NCI-H146 (cell line): ENCODE results near the gene LSR.

Source experiments
- DNase-seq: peaks from one replicate; lab custom pipeline; 2025; lab: John Stamatoyannopoulos, UW

Gene LSR

DNA sequence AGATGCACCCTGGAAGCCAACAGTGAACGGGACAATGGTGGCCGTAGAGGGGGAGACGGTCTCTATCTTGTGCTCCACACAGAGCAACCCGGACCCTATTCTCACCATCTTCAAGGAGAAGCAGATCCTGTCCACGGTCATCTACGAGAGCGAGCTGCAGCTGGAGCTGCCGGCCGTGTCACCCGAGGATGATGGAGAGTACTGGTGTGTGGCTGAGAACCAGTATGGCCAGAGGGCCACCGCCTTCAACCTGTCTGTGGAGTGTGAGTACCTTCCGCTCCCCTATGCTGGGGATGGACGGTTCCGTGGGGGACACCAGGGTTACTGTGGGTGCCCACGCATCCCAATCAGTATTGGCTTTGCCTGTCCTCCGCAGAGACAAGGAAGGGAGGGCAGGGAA lies 53.6 kb downstream of the LSR start:
- no peak for DNase-seq

- no peak for DNase-seq
Measured at GRCh38 chr19:35303357-35303915, 54.6 kb downstream of the LSR start.

DNA sequence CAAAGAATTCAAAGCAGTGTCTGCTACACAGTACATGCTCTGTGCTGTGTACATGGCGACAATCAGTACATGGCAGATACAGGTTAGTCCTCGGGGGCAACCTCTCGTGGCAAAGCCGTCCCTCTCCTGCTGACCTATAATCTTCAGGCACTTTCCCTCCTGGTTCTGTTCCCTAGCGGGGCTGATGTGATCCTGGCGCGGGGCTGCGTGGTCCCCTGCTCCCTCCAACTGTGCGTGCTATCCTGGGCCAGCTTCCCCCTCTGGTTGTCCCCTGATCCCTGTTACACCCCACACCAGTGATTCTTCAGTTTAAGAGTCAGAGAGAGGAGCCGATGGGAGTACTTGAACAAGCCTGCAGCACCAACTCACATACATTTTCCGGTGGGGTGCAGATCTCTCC lies 55.2 kb downstream of the LSR start:
- no peak for DNase-seq

GRCh38 chr19:35305181-35305580 lies 56.4 kb downstream of the LSR start:
- no peak for DNase-seq

GRCh38 chr19:35306473-35307246 lies 57.9 kb downstream of the LSR start:
- DNase-seq: no peak

- DNase-seq: no peak
Measured at GRCh38 chr19:35307931-35308330, 59.1 kb downstream of the LSR start.

- no peak for DNase-seq
Measured at GRCh38 chr19:35308910-35309309, 60.1 kb downstream of the LSR start.

- DNase-seq: no peak
Measured at GRCh38 chr19:35309481-35310279, 60.9 kb downstream of the LSR start.

- DNase-seq: no peak
Measured at GRCh38 chr19:35310331-35310730, 61.5 kb downstream of the LSR start.

GRCh38 chr19:35310811-35311465 lies 62.1 kb downstream of the LSR start:
- DNase-seq: no peak

DNA sequence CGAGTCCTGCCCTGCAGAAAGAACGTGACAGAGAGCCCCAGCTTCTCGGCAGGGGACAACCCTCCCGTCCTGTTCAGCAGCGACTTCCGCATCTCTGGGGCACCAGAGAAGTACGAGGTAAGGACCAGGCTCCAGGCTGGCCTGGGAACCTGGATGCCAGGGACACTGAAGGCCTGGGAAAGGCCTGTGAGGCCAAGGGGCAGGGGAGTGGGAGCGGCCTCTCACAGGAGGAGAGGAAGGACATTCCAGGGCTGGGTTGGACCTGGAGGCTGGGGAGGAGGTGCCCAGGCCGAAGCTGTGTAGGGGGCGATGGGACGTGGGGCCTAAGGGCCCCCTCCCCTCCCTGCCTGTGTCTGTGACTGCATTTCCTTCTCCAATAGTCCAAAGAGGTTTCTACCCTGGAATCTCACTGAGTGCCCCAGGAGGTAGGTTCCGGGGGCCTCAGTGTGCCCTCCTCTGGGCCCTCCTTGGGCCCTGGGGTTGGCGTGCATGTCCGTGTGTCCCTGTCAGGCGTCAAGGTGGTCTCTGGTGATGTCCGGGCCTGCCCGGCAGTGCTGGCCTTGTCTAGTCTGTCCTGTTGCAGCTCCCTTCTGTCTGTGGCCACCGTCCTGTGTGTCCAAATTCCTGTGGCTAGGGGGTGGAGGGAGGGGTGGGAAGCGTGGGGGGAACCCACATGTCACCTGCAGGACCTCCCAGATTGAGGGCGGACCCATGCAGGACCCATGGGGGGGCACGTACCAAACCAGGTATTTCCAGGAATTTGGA lies 63.3 kb downstream of the LSR start:
- no peak for DNase-seq

DNA sequence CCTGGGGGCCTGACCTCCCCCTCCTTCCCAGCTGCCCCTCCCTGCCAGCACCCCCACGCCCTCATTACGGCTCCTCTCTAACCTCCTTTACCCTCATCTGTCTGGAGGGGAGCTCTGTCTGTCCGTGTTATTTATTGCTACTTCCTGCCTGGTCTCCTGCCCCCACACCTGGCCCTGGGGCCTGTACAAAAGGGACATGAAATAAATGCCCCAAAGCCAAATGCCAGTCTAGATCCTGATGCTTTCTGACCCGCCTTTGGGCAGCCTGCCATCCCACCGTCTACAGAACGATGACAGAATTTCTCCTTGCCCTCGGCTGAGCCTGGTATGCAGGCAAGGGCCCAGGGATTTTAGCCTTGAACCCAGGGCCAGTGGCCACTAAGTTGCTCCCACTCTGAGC lies 64.8 kb downstream of the LSR start:
- DNase-seq: no peak

DNA sequence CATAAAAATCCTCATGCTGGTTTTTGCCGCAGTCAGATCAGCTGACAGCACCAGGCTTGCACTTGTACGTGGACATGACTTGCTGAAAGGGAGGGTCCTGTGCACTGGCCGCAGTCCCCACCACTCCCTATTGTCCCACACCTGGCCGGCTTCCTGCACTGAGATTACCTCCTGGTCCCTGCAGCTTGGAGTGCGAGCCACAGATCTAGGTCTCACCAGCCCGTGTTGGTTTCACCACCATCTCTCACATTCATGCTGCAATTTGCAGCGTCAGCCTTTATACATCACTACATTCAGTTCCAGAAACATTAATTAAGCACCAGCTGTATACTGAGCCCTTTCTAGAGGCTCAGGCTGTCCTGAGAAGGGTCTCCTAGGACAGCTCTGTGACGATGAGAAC lies 65.2 kb downstream of the LSR start:
- DNase-seq: no peak

DNA sequence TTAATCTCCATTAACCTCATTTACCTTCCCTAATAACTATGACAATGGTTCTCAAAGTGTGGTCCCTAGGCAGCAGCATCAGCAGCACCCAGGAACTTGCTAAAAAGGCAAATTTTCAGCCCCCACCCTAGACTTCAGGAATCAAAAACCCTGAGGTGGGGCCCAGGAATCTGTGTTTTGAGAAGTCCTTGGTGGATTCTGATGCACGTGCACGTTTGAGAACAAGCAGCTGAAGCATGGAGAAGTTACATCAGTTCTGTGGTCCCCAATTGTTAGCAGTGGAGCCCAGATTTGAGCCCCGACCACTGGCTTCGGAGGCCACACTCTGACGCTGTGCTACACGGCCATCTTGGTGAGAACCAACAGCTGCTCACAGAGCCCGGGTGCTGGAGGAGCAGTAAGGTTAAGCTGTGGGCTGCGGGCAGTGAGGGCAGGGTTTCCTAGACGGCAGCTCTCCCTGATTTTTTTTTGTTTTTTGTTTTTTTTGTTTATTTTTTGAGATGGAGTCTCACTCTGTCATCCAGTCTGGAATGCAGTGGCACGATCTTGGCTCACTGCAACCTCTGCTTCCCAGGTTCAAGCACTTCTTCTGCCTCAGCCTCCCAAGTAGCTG lies 66.2 kb downstream of the LSR start:
- DNase-seq: no peak

DNA sequence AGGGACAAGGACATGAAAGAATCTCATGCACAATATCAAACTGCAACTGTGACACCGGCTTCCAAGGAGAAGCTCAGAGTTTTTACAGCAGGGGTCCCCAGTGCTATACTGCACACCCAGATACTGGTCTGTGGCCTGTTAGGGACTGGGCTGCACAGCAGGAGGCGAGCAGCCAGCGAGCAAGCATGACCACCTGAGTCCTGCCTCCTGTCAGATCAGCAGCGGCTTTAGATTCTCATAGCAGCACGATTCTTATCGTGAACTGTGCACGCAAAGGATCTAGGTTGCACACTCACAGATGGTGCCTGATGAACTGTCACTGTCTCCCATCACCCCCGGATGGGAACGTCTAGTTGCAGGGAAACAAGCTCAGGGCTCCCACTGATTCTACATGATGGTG lies 67.1 kb downstream of the LSR start:
- DNase-seq: no peak

DNA sequence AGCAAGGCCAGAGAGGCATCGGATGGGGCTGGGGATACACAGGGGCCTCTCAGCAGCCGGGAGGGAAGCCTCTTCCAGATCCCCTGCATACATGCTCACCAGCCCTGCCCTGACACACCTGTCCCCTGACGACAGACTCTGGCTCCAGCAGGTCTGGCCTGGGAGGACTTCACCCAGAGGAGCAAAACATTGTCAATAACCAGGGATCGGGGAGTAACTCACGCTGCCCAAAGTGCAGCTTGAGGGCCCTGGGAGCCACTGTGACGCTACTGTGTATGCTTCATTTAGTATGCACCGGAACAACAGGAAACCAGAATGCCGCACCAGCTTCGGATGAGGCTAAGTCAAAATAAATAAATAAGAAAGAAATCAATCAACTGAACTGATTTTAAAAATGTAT lies 67.8 kb downstream of the LSR start:
- no peak for DNase-seq
